ENCODE results near the gene THSD1. TPM values are rescaled to one million over a fixed set of nuclear protein-coding genes. Genes with fewer than 3 reads are reported as not detected.
A peak's percentile ranks its signal among the peaks of the same experiment; 100 is the strongest.

The THSD1 gene, protein sequence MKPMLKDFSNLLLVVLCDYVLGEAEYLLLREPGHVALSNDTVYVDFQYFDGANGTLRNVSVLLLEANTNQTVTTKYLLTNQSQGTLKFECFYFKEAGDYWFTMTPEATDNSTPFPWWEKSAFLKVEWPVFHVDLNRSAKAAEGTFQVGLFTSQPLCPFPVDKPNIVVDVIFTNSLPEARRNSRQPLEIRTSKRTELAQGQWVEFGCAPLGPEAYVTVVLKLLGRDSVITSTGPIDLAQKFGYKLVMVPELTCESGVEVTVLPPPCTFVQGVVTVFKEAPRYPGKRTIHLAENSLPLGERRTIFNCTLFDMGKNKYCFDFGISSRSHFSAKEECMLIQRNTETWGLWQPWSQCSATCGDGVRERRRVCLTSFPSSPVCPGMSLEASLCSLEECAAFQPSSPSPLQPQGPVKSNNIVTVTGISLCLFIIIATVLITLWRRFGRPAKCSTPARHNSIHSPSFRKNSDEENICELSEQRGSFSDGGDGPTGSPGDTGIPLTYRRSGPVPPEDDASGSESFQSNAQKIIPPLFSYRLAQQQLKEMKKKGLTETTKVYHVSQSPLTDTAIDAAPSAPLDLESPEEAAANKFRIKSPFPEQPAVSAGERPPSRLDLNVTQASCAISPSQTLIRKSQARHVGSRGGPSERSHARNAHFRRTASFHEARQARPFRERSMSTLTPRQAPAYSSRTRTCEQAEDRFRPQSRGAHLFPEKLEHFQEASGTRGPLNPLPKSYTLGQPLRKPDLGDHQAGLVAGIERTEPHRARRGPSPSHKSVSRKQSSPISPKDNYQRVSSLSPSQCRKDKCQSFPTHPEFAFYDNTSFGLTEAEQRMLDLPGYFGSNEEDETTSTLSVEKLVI
- 1 to 10 TPM; 1.2 to 1.9 (median 1.8) TPM for total RNA-seq

DNA sequence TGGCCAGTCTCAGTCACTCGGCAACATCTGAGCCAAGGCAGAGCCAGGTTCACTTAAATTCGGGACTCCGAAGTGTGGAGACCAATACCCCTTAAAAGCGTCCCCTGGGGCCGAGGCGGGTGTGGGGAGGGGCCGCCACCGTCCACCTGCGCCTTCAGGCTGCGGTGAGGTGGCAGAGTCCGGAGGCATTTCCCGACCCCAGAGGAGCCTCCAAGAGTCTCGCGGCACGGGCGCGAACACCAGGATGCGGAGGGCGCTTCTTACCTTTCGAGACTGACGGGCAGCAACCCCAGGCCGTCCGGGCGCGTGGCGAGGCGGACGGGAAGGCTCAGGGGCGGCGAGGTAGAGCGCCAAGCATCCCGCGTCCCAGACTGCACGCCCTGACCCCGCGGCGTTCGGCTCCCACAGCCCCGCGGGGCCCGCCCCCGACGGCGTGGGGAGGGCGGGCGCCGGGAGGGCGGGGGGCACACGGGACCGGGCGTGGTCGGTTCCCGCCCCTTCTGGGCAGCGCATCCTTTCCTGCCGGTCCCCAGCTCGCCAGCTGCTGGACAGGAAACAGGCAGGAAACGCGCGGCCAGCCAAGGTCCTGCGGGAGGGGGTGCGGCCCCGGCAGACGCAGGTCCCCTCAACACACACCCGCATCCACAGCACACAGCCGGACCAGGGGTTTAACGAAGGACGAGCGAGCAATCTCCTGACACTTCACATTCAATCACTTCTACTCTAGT is at the start of gene THSD1:
THSD1 (minus strand) TSS at position 406 of the 728 bp plus-strand sequence. CDS start 3,572 bp downstream, outside the sequence.
- peak in 1 of 3 donors; percentile 54 for TF ChIP-seq POLR2AphosphoS5 (IDR thresholded peaks at IDR 0.05)
- TF ChIP-seq POLR2A (IDR thresholded peaks at IDR 0.05): no peak
- no peak for TF ChIP-seq CTCF (IDR thresholded peaks at IDR 0.05)
- peak within 1 kb of the TSS; percentile 18 to 49 (median 32) for H3K4me3 ChIP-seq
- in situ Hi-C loops (cut with MboI; ENCODE audit: low pct_ligation_motif_present in 1 of 4, low pct_unique_long_range_greater_than_20kb in 1 of 4, low sequenced_read_pairs in 3 of 4) (no loop called here), intact Hi-C loops (cut with DNase I; ENCODE audit: low total_unique reads) (no loop called here)
- no peaks in the 10 kb centered on the region for H3K9me3 ChIP-seq
- no peaks in the 10 kb centered on the region for H3K36me3 ChIP-seq
- DNase-seq: peak; percentile 24
- H3K27ac ChIP-seq: peak within 1 kb of the TSS in 1 of 4 donors; percentile 3
- H3K4me1 ChIP-seq: peaks cover 7 to 14% (median 13%) of the 10 kb centered on the region in 4 donors
- peaks cover 28% of the 10 kb centered on the region for H3K27me3 ChIP-seq
- 0 to 17% methylated on average over 1 to 48 of the region's 68 CpGs for WGBS, 2 donors (ENCODE audit: low coverage in 1 of 2)

GRCh38 chr13:52455677-52456041 is 49.7 kb upstream of the THSD1 start:
- peaks cover 6 to 26% (median 16%) of the 10 kb centered on the region in 4 donors for H3K4me1 ChIP-seq
- 0 to 1% methylated on average over 2 to 33 of the region's 37 CpGs for WGBS, 2 donors (ENCODE audit: low coverage in 1 of 2)
- TF ChIP-seq POLR2A (IDR thresholded peaks at IDR 0.05): no peak
- TF ChIP-seq CTCF (IDR thresholded peaks at IDR 0.05): no peak
- no peak for TF ChIP-seq EP300 (IDR thresholded peaks at IDR 0.05; ENCODE audit: low read depth)
- no peak for TF ChIP-seq POLR2AphosphoS5 (IDR thresholded peaks at IDR 0.05)
- in situ Hi-C loops (cut with MboI; ENCODE audit: low pct_ligation_motif_present in 1 of 4, low pct_unique_long_range_greater_than_20kb in 1 of 4, low sequenced_read_pairs in 3 of 4) (loop anchor here in 3 of 4 donors (25.0 kb wide), 3 partner anchors 207 to 443 kb away; partner anchors contain the start of genes SUGT1 (in 2 of the 3), ALG11 (in 1 of the 3), ATP7B (in 1 of the 3) and UTP14C (in 1 of the 3)), intact Hi-C loops (cut with DNase I; ENCODE audit: low total_unique reads) (no loop called here)
- H3K4me3 ChIP-seq: peak overlapping the region; percentile 72 to 90 (median 80)
- DNase-seq: peak; percentile 77
- H3K27me3 ChIP-seq: no peaks in the 10 kb centered on the region
- H3K9me3 ChIP-seq: no peaks in the 10 kb centered on the region
- peaks cover 0 to 6% (median 0%) of the 10 kb centered on the region in 4 donors for H3K36me3 ChIP-seq
- peak overlapping the region; percentile 92 to 98 (median 95) for H3K27ac ChIP-seq

DNA sequence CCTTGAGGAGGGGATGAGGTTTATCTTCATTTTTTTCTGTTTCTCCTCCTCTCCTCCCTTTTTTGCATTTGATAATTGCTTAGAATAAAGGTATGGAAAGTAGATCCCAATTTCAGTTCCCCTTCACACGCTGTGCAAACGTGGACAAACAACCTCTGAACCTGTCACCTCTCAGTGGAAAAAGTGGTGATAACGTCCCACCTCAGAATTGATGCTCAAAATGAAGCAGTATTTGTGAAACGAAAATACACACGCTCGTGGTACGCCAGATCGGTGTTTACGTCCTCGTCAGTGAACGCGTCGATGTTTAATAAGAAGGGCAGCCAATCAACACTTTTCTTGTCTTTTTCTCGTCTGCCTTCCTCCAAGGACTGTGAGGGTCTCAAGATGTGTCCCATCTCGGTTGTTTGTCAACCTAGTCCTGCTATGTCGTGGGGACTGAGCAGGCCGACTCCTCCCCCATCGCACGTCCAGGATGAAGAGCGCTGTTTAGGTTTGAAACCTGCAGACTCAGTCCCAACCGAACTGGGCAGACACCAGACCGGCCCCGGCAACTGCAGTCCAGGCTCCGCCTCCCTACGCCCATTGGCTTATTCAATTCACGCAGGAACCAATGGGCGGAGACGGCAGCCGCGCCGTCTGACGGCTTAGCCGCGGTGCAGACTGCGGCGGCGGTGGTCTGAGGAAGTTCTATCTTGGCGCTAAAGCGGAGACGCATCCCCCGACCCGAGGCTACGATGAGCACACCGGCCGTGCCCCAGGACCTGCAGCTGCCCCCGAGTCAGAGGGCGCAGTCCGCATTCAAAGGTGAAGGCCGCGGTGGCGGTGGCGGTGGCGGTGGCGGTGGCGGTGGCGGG is 49.1 kb upstream of the THSD1 start, which contains the start of gene CKAP2:
CKAP2 (plus strand) TSS at position 659 of the 857 bp plus-strand sequence; CDS start at position 738, 79 bp downstream.
- in situ Hi-C loops (cut with MboI; ENCODE audit: low pct_ligation_motif_present in 1 of 4, low pct_unique_long_range_greater_than_20kb in 1 of 4, low sequenced_read_pairs in 3 of 4): loop anchor here in 3 of 4 donors (25.0 kb wide), 3 partner anchors 207 to 443 kb away; partner anchors contain the start of genes SUGT1 (in 2 of the 3), ALG11 (in 1 of the 3), ATP7B (in 1 of the 3) and UTP14C (in 1 of the 3)
- no peaks in the 10 kb centered on the region for H3K9me3 ChIP-seq
- 1 to 3% methylated on average over 12 to 42 of the region's 56 CpGs for WGBS, 2 donors (ENCODE audit: low coverage in 1 of 2)
- peaks cover 6 to 27% (median 16%) of the 10 kb centered on the region in 4 donors for H3K4me1 ChIP-seq
- peak; percentile 87 to 92 (median 89) for TF ChIP-seq POLR2AphosphoS5 (IDR thresholded peaks at IDR 0.05)
- TF ChIP-seq CTCF (IDR thresholded peaks at IDR 0.05): no peak
- peak; percentile 90 for TF ChIP-seq POLR2A (IDR thresholded peaks at IDR 0.05)
- no peak for TF ChIP-seq EP300 (IDR thresholded peaks at IDR 0.05; ENCODE audit: low read depth)
- peak within 1 kb of the TSS; percentile 92 to 98 (median 95) for H3K27ac ChIP-seq
- intact Hi-C loops (cut with DNase I; ENCODE audit: low total_unique reads): no loop called here
- H3K27me3 ChIP-seq: no peaks in the 10 kb centered on the region
- H3K4me3 ChIP-seq: peak within 1 kb of the TSS; percentile 72 to 90 (median 80)
- peak; percentile 96 for DNase-seq
- H3K36me3 ChIP-seq: peaks cover 0 to 5% (median 0%) of the 10 kb centered on the region in 4 donors
